Measurements from ENCODE around the gene MIS18A.

DNA sequence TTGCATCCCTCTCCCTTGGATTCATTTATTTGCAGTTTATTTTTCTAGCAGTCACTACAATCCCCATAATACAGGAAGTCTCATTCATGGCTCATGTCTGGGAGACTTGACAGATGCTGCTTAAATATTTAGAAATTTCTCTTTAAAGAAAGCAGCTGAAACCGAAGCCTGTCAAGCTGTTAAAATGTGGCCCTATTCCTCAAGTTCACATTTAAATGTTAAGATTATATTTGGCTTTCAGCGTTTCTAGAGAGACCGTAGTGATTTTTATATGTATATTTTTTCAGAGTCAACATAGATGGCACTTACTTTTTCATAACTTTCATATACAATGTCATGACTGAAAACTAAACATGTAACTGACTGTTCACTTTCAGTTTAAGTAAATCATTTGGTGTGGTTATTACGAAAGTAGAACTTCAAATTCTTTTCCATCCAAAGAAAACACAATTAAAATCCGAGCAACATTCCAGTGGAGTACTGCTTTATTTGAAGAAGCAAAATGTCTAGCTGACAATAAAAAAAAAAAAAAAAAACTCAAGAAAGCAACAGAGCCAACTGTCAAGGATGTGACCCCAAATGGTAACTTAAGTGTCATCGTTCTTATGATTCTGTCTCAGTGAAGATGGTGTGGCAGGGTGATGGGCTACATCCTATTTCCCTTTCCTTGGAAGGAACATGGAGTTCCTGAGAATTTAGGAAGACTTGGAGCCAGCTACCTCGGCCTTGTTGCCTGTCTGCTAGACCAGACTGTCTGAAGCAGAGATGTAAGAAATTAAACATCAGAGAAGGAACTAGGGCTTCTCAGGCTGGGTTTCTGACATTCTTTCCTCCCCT lies 37.8 kb downstream of the MIS18A start:
- TF ChIP-seq, protein P1, sequence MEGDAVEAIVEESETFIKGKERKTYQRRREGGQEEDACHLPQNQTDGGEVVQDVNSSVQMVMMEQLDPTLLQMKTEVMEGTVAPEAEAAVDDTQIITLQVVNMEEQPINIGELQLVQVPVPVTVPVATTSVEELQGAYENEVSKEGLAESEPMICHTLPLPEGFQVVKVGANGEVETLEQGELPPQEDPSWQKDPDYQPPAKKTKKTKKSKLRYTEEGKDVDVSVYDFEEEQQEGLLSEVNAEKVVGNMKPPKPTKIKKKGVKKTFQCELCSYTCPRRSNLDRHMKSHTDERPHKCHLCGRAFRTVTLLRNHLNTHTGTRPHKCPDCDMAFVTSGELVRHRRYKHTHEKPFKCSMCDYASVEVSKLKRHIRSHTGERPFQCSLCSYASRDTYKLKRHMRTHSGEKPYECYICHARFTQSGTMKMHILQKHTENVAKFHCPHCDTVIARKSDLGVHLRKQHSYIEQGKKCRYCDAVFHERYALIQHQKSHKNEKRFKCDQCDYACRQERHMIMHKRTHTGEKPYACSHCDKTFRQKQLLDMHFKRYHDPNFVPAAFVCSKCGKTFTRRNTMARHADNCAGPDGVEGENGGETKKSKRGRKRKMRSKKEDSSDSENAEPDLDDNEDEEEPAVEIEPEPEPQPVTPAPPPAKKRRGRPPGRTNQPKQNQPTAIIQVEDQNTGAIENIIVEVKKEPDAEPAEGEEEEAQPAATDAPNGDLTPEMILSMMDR (IDR thresholded peaks at IDR 0.05): no peak
- no peak for TF ChIP-seq POLR2A (IDR thresholded peaks at IDR 0.05)
